Skeletal muscle tissue (tissue), 4 donors: ENCODE measurements around the gene CARD11. TPM values are rescaled to one million over a fixed set of nuclear protein-coding genes. Genes with fewer than 3 reads are reported as not detected.
"Not testable (repeated sequence)": the region's sequence is repeated elsewhere in the genome, so short reads cannot be mapped to it uniquely, and the experiment has no call there.

Source experiments
- H3K27ac ChIP-seq: one replicate; pipeline ENCODE4 v1.7.0; 2013; ENCODE audit warnings: mild to moderate bottlenecking, low read depth, low read length, inconsistent platforms
- H3K27me3 ChIP-seq, 3 donors: one replicate each; pipeline ENCODE4 v1.7.0; 2013; ENCODE audit warnings: low read length in 3 of 3; ENCODE audit not compliant: control insufficient read depth in 3 of 3, insufficient read depth in 3 of 3
- H3K36me3 ChIP-seq, 3 donors: one replicate each; pipeline ENCODE4 v1.7.0; 2013; ENCODE audit warnings: low read length in 3 of 3; ENCODE audit not compliant: control insufficient read depth in 3 of 3, insufficient read depth in 3 of 3
- H3K4me1 ChIP-seq, 3 donors: one replicate each; pipeline ENCODE4 v1.7.0; 2013; ENCODE audit warnings: low read length in 3 of 3, mild to moderate bottlenecking in 3 of 3; ENCODE audit not compliant: control insufficient read depth in 3 of 3, insufficient read depth in 3 of 3
- H3K4me3 ChIP-seq, 3 donors: one replicate each; pipeline ENCODE4 v1.7.0; 2013; ENCODE audit warnings: low read length in 3 of 3
- H3K9ac ChIP-seq, 3 donors: one replicate each; pipeline ENCODE4 v1.7.0; 2013; ENCODE audit warnings: low read length in 3 of 3, mild to moderate bottlenecking in 3 of 3, moderate library complexity in 2 of 3, low read depth in 1 of 3
- H3K9me3 ChIP-seq, 3 donors: one replicate each; pipeline ENCODE4 v1.7.0; 2013; ENCODE audit warnings: low read length in 3 of 3; ENCODE audit not compliant: control insufficient read depth in 3 of 3
- total RNA-seq: library from RNA; depleted of rRNA; stranded (reverse); fragments of >200 nt; gene quantifications from one replicate; pipeline ENCODE4 v1.2.3, GENCODE V29; 2014
- donor health status: Osteomylitis.

Gene CARD11
- total RNA-seq, 1 donor from 2014 or later = 1.0 TPM

DNA sequence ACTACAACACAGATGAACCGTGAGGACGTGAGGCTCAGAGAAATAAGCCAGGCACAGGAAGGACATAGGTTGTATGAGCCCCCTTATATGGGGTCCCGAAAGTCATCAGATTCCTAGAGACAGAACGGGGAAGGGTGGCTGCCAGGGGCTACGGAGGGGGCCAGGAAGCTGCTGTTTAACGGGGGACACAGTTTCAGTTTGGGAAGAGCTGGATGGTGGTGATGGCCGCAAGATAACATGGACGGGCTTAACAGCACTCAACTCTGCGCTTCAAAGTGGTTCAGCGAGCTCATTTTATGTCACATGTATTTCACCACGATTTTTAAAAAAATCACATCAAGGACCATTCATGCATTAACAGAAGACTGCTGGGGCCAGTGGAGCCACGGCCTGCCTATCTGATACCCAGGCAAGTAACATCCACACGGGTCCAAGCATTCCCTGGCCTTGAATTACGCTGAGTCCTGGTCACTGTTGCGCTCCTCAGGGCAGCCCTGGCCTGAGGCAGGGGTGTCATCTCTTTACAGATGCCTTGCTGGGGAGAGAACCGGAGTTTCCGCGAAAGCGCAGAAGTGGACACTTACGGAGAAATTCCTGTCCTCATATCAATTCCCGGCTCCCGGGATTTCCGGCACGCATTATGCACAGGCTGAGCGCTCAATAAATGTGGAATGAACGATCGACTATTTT, 1.5 kb downstream of the CARD11 start:
- Histone ChIP-seq H3K4me1 (no peaks in the 10 kb centered on the region), H3K9ac (no peak overlapping the region), H3K27me3 (peaks cover 9 to 22% (median 14%) of the 10 kb centered on the region in 3 donors), H3K9me3 (peaks cover 0 to 6% (median 0%) of the 10 kb centered on the region in 3 donors), H3K4me3 (no peak overlapping the region), H3K27ac (no peak overlapping the region), H3K36me3 (no peaks in the 10 kb centered on the region)

DNA sequence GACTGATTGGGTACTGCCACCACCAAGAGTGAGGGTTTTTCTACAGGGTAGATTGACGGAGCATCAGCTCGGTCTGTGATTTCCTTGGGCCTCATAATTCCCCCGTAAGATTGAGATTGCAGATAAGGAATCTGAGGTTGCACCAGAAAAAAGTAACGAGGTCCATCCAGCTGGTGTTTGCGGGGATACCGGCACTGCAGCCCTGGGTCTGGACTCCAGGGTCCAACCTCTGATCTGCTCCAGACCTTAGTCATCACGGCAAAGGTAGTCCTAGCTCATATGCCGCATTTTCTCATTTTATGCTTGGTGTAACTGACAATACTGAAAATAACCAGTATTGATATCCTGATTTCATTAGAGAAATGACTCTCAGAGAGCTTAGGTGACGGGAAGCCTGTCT, 3.9 kb downstream of the CARD11 start:
- Histone ChIP-seq H3K9me3 (peaks cover 0 to 6% (median 0%) of the 10 kb centered on the region in 3 donors), H3K9ac (no peak overlapping the region), H3K27me3 (peaks cover 9 to 22% (median 11%) of the 10 kb centered on the region in 3 donors), H3K4me1 (no peaks in the 10 kb centered on the region), H3K4me3 (no peak overlapping the region), H3K36me3 (no peaks in the 10 kb centered on the region), H3K27ac (no peak overlapping the region)

DNA sequence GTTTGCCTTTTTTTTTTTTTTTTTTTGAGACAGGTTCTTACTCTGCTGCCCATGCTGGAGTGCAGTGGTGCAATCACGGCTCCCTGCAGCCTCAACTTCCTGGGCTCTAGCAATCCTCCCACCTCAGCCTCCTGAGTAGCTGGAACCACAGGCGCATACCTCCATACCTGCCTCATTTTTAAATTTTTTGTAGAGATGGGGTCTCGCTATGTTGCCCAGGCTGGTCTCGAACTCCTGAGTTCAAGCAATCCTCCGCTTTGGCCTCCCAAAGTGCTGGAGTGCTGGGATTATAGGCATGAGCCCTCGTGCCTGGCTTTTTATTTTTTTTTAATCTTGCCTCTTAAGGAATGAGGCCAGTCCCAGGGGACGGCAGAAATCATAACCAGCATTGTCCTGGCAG, 5.7 kb downstream of the CARD11 start:
- not testable (repeated sequence) for H3K9me3 ChIP-seq

DNA sequence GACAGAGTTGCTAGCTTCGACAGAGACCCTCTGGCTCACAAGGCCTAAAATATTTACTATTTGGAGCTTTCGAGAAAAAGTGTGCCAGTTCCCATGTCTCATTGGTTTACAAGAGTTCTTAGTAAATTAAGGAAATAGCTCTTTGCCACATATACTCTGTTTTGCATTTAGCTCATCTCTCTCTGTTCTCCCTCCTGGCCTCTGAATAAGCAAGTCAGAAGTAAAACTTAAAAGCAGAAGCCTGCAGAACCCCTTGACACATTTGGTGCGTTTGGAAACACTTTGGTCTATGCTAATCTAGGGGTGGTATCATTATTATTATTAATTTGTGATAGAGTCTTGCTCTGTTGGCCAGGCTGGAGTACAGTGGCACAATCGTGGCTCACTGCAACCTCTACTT, 6.4 kb downstream of the CARD11 start:
- Histone ChIP-seq H3K9ac (no peak overlapping the region), H3K36me3 (no peaks in the 10 kb centered on the region), H3K9me3 (peaks cover 0 to 6% (median 0%) of the 10 kb centered on the region in 3 donors), H3K27ac (no peak overlapping the region), H3K4me1 (no peaks in the 10 kb centered on the region), H3K4me3 (no peak overlapping the region), H3K27me3 (peaks cover 0 to 7% (median 3%) of the 10 kb centered on the region in 3 donors)

More for the DNA sequence above, 5.7 kb downstream of the CARD11 start:
- H3K4me1 ChIP-seq, H3K9ac ChIP-seq, H3K36me3 ChIP-seq, H3K4me3 ChIP-seq, H3K27ac ChIP-seq: not testable (repeated sequence)
- peaks cover 4 to 15% (median 5%) of the 10 kb centered on the region in 3 donors for H3K27me3 ChIP-seq

DNA sequence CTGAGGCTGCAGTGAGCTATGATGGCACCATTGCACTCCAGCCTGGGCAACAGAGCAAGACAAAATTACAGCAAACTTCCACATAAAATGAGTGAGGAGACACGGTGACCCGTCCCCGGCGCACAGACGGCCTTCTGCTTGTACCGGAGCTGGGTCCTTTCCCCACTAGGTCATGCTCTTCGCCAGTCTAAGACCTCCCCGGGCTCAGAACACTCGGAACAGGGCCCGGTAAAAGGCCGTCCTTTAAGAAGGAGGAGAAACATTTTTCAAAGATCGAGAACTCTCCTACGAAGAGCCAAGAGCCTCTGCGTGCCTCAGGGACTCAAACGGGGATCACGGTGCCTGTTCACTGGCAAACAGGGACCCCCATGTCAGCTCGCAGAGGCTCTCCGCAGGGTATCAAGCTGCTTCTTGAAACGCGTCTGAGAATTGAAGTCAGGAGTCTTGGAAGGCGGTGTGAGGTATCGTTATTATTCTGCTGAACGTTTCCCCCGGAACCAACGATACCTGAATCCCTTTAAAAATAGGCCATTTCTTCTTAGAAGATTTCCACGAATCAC, 9.0 kb downstream of the CARD11 start:
- H3K27me3 ChIP-seq = peaks cover 0 to 4% (median 0%) of the 10 kb centered on the region in 3 donors
- no peaks in the 10 kb centered on the region for H3K36me3 ChIP-seq
- H3K9me3 ChIP-seq = peaks cover 0 to 2% (median 0%) of the 10 kb centered on the region in 3 donors
- no peak overlapping the region for H3K9ac ChIP-seq
- H3K27ac ChIP-seq = no peak overlapping the region
- H3K4me1 ChIP-seq = no peaks in the 10 kb centered on the region
- H3K4me3 ChIP-seq = no peak overlapping the region

DNA sequence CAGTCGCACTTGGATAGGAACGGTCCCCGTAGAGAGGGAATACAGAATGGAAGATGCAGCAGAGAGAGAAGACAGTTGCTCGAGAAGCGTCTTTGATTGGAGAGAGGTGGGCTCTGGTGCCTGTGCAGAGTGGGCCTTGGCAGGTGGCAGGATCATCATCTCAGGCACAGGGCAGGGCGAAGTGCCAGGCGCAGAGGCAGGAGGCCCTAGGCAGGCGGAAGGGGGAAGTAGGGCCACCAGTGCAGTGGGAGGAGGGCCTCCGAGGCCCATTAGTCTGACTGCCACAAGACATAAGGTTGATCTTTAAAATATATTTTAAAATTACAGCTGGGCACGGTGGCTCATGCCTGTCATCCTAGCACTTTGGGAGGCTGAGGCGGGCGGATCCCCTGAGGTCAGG, 10.1 kb downstream of the CARD11 start:
- no peak overlapping the region for H3K27ac ChIP-seq
- H3K36me3 ChIP-seq = no peaks in the 10 kb centered on the region
- no peak overlapping the region for H3K4me3 ChIP-seq
- H3K27me3 ChIP-seq = peaks cover 0 to 3% (median 0%) of the 10 kb centered on the region in 3 donors
- H3K4me1 ChIP-seq = no peaks in the 10 kb centered on the region
- peaks cover 0 to 2% (median 0%) of the 10 kb centered on the region in 3 donors for H3K9me3 ChIP-seq
- H3K9ac ChIP-seq = no peak overlapping the region

DNA sequence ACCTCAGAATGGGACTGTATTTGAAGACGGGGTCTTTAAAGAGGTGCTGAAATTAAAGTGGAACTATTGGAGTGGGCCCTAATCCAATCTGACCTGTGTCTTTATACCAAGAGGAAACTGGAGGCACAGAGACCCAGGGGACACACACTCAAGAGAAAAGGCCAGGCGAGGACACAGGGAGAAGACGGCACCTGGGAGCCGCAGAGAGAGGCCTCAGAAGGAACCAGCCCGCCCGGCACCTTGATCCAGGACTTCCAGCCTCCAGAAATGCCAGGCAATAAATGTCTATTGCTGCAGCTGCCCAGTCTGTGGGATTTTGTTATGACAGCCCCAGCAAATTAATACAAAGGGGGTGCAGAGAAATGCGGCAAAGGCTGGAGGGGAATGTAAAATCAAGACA, 10.5 kb downstream of the CARD11 start:
- Histone ChIP-seq H3K4me1 (no peaks in the 10 kb centered on the region), H3K9ac (no peak overlapping the region)

DNA sequence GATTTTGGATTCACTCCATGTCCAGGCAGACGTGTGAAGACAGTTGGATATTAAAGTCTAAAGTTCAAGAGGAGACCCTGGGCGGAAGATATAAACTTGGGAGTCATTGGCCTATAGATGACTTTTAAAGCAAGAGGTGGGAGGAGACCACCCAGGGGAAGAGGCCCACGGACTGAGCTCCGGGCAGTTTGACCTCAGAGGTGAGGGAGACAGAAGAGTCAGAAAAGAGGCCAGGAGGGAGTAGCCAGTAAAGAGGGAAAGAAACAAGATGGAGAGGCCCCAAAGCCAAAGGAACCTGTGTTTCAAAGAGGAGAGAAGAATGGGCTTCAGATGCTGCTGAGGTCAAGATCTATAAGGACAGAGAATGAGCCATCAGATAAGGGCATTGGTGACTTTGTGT, 11.4 kb downstream of the CARD11 start:
- H3K9me3 ChIP-seq = no peaks in the 10 kb centered on the region
- H3K4me1 ChIP-seq = no peaks in the 10 kb centered on the region
- no peak overlapping the region for H3K27ac ChIP-seq
- H3K4me3 ChIP-seq = no peak overlapping the region
- no peak overlapping the region for H3K9ac ChIP-seq
- no peaks in the 10 kb centered on the region for H3K36me3 ChIP-seq
- peaks cover under 1 to 3% (median 3%) of the 10 kb centered on the region in 3 donors for H3K27me3 ChIP-seq

More for the DNA sequence above, 10.5 kb downstream of the CARD11 start:
- peaks cover 0 to 3% (median 0%) of the 10 kb centered on the region in 3 donors for H3K27me3 ChIP-seq
- no peaks in the 10 kb centered on the region for H3K9me3 ChIP-seq
- H3K27ac ChIP-seq = no peak overlapping the region
- no peaks in the 10 kb centered on the region for H3K36me3 ChIP-seq
- no peak overlapping the region for H3K4me3 ChIP-seq

DNA sequence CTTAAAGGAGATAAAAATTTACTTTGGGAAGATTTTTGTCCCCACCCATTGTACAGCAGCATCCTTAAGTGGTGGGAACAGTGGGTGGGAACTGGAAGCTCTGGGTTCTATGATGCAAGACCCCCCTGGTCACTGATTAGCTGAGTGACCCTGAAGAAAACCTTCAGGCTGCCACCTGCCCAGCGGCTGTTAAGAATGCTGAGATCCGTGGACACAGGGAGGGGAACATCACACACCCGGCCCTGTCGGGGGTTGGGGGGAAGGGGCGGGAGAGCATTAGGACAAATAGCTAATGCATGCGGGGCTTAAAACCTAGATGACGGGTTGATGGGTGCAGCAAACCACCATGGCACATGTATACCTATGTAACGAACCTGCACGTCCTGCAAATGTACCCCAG, 14.5 kb downstream of the CARD11 start:
- Histone ChIP-seq H3K36me3 (no peaks in the 10 kb centered on the region), H3K4me1 (no peaks in the 10 kb centered on the region), H3K27ac (no peak overlapping the region), H3K4me3 (no peak overlapping the region), H3K9ac (no peak overlapping the region), H3K27me3 (peaks cover 3 to 6% (median 4%) of the 10 kb centered on the region in 3 donors), H3K9me3 (no peaks in the 10 kb centered on the region)

DNA sequence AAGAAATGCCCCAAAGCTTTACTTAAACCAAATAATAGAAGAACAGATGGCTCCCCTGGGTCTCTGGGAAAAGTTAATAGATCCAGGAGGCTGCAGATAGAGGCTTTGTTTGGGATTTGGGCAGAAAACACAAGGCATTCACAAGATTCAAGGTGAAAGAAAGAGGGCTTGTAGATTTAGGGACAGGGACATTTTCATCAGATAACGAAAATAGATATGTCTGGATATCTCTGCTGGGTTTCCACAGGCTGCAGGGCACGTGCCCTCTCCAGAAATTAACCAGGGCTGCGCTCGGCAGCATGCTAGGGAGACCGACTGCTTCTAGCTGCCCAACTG, 14.9 kb downstream of the CARD11 start:
- H3K27me3 ChIP-seq = peaks cover 3 to 6% (median 4%) of the 10 kb centered on the region in 3 donors

More for the DNA sequence above, 14.9 kb downstream of the CARD11 start:
- Histone ChIP-seq H3K27ac (no peak overlapping the region), H3K36me3 (no peaks in the 10 kb centered on the region), H3K9me3 (no peaks in the 10 kb centered on the region), H3K4me3 (no peak overlapping the region), H3K9ac (no peak overlapping the region), H3K4me1 (no peaks in the 10 kb centered on the region)
